Stimulated activated CD4-positive, alpha-beta T cell treated with anti-CD3 and anti-CD28 coated beads, Interleukin-1b, Interleukin-23, amount 100 ng/mL, for 1 hour (primary cell): ENCODE data around the gene FOXO3.

Experiments
- DNase-seq, 2 donors: peaks; one replicate each; pipeline ENCODE4 v3.0.0-alpha.2; 2020; ENCODE audit warnings: low read depth in 2 of 2

FOXO3 gene

DNA sequence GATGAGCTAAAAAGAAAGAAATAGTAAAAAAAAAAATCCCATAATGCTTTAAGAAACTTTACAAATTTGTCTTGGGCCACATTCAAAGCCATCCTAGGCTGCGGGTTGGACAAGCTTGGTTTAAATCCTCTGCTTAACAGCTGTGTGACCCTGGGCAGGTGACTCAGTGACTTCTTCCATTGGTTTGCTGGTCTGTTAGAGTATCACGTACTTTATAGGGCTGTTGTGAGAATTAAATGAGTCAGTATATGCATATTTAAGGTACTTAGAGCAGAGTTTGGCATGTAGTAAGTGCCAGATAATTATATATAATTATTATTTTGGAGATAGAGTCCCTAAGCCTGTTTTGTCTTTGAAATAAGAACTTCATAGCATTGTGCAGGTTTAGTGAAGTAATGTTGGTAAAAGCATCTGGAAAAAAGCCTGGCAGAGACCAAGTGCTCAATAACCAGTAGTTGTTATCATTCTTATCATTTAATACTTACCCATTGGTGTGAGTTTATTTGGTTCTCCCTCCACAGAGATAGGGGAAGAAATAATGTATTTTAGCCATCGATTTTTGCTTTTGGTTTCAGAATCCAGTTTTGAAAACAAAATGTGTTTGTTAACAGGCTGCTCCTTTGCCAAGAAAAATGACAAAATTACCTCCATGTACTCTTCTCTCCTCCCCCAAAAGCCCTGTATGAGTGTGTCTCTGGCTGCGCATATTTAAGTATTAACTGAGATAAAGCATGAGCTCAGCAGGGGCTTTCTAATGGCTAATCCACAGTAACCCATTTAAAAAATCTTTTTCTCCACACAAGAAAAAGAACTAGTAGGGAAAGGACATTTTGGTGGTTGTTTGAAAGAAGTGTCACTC is 67.2 kb downstream of the FOXO3 start:
- no peak for DNase-seq

GRCh38 chr6:108630050-108630714 is 69.5 kb downstream of the FOXO3 start:
- no peak for DNase-seq

DNA sequence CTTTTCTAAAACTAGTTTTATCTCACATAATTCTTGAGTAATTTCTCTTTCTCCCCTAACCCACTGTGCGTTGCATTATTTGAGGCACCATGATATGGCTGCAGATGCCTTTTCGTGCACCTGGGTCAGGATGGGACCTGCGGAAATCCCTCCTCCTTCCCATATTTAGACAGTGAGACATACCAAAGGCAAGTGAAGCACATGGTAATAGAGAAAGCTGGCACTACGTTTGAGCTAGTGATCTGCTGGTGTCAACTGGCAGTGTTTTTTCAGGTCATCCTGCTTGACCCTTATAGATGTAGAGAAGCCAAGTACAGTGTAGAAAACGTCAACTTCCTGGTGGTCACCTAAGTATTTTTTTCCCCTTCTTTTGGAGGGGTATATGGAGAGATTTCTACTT is 71.7 kb downstream of the FOXO3 start:
- no peak for DNase-seq

GRCh38 chr6:108633436-108633835 is 72.7 kb downstream of the FOXO3 start:
- no peak for DNase-seq

DNA sequence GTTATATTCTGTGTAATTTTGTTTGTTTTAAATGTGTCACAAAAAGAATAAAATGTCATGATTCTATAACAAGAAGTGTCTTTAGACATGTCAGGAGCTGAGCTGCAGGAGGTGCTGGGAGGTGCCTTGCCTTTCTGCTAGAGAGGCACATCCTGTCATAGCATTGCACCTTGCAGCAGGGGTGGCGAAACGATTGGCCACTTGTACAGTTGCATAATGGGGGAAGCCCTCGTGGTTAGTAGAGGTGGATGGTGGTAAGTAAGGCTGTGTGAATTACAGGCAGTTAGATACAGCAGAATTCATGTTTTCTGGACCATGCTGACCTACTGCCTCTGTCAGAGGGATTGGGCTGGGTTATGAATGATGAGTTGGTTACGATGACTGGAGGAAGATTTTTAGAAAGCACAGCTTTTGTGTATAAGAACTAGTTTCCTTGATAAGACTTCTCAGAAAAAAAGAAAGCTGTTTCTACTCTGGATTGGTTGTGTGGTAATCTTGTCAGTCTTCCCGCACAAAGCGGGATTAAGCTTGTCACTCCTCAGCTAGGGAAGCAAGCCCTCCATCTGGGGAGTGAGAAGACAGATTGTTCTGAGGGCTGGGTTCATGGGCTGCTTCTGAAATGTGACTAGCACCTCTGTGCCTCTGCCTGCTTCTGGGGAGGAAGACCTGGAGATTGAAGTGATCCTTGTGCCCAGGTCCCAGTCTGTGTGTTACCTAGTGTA is 74.9 kb downstream of the FOXO3 start:
- DNase-seq: no peak

GRCh38 chr6:108637963-108638362 is 77.2 kb downstream of the FOXO3 start:
- DNase-seq: no peak

GRCh38 chr6:108638993-108639392 is 78.3 kb downstream of the FOXO3 start:
- no peak for DNase-seq

DNA sequence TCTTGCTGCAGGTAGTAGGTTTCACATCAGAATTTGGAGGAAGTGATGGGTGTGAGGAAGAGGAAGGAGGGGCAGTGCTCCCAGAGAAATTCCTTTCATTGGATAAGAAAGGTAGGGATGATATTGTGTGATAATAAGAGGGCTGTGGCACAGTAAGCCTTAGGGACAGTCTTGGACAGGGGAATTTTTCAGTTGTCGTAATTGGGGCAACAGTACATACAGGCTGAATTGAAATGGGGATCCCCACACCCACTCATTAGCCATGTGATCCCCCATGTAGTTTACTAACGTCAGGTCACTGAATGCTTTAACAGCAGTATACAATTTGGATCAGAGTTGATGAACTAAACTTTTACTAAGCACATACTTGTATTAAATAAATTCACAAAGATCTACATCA is 79.4 kb downstream of the FOXO3 start:
- DNase-seq: no peak

DNA sequence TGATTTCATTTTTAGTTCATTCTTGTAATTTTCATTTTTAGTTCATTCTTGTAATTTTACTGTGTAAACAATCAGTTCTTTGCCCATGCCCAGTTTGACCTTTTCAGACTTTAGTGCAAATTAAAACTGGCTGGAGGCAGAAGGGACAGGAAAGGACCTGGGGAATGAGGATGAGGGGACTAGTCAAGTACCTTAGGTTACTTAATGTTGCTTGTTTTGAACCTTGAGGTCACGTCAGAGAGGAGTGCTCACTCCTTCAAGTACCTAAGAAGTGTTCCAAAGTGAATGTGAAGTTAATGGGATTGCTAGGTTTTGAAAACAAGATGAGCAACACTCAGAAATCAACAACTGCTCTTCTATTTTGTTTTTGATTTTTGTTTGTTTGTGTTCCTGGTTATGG is 82.5 kb downstream of the FOXO3 start:
- DNase-seq: no peak

DNA sequence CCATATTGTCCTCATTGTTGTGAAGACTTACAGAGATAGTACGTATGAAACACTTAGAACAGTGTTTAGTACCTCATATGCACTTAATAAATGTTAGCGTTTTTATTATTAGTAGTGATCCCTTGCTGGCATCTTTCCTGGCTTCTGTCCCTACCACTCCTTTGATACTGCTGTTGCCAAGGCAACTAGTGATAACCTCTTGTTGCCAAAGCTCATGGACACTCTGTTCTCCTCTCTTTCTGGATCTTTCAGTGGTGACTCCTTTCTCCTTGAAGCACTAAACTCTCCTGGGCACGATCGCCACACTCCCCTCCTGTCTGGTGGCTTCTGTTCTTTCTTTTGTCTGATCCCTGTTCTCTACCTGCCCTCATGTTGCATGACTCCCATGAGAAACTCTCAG is 83.5 kb downstream of the FOXO3 start:
- DNase-seq: no peak

DNA sequence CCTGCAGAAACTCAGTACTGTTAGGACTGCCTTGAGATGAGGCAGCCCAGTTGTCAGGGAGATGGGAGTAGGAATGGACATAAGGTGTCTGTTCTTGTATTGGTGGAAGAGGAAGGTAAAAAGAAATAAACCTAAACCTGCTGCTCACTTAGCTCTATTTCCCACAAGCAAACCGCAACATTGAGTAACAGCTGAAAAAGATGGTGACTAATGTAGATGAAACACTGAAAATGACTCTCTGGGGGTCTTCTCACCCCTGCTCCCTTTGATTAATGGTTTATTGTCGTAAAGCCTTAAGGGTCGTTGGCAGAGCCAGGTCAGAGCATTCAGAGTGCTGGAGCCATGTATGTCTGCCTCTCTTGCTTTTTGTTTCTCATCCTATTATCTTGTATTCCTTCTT is 87.5 kb downstream of the FOXO3 start:
- DNase-seq: no peak

GRCh38 chr6:108650325-108650724 is 89.6 kb downstream of the FOXO3 start:
- DNase-seq: no peak

DNA sequence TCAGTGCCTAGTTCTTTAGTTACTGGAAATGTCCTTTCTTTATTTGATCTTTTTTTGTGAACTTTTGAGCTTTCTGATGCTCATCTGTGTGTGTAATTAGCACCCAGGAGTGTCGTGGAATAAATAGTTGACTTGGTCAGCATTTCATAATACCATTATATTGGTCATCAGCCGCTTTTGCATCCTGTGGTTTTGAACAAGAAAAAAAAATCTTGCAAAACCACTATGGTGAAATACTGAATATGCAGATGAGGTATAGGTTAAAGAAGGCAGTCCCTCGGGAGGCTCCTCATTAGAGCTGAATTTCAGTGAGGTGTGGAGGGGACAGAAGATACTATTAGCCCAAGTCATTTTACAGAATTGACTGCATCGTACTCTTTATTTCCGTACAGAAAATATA is 90.1 kb downstream of the FOXO3 start:
- no peak for DNase-seq

DNA sequence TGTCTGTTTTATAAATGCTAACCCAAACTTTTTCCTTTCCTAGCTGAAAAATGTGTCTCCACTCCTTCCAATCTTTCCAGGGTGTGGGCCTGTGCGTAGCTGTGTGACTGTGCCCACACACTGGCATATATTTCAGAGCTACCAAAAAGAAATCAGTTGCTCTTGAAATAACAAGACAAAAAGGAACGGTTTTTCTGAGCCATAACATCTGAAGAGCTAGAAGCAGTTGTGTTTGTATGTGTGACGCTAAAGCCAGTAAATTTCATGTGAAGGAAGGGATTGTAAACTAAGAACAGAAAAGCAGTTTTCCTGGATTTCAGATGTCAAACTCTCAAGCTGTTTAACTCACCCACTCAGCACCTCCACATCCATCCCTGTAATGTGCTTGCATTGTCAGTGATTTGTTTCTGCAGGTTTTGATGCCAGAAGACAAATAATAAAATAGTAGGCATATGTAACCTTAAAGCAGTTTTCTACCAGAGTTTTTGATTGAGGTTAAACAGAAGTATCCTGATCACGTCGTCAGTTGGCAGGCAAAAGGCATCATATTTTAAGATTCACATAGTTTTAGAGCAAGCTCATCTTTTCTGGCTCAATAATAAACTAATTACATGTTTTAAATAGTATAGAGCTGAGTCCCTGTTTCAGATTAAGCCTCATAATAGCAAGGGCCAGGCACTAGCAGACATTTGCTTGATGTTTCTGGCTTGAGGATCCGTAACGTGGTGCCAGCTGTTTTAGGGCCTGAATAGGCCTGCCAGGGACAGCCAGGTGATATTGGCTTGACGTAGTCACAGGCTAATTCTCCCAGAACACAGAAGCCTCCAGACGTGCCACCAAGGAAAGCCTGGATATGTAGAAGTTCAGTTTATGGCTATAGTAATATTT is 90.9 kb downstream of the FOXO3 start:
- DNase-seq: no peak

GRCh38 chr6:108652375-108652774 is 91.7 kb downstream of the FOXO3 start:
- DNase-seq: no peak

- no peak for DNase-seq
Measured at GRCh38 chr6:108653949-108654348, 93.2 kb downstream of the FOXO3 start.

DNA sequence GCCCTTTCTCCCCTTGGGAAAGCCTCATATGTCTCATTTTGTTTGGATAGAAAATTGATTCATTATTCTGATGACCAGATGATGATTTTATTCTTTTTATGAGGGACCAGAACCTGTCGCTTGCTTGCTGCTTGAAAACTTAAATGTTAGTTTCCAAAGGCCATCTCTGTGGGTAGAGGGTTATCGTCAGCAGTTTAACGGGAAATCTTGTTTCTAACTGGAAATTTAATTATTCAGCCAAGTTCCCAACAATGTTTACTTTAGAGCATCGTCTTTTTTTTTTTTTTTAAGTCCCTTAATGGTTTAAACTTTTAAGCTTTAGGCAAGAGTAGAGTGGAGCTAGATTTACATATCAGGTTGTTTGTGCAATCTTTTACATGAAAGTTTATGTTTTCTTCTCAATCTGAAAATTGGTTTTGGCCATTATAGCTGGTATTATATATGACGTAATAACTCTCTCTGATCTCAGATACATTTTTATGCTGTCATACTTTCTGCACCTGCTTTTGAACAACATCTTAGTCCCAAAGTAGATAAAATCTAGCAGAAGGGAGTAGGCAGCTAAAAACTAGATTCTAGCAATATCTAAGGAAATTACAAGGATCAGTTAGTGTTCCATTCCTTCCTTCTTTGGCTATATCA is 93.9 kb downstream of the FOXO3 start:
- DNase-seq: no peak

DNA sequence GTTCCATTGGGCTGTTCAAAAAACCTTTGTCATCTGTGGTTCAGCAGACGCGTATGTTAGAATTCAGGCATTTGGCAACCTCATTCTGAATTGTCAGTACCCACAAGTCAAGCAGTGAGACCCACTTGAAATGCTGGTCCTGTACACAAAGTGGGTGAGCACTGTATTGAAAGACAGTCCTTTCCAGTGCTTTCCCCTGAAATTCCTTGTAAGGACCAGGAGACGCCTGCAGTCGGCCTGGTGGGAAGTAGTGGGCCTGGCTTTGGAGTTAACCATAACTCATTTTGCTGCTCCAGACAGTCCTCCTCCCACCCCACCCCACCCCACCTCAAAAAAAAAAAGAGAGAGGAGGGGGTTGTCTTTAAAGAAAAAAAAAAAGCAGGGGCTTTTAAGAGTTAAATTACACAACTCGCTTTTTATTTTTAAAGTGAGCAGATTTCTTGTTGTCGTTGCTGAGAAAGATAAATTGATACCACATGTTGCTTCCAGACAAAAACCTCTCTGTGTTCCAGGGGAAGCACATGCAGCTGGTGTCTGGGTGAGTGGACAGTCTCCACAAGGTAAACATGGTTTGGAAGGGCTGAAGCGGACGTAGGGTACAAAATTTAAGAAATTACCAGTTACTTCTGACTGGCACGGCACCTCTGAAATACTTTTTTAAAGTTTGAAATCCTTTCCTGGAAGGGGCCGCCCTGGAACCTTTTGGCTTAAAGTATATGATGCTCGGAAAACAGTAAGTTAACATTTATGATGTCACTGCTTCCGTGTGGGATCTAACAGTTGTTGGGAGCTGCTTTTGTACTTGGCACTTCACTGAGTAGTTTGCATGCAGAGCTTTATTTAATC is 95.3 kb downstream of the FOXO3 start:
- DNase-seq: no peak

DNA sequence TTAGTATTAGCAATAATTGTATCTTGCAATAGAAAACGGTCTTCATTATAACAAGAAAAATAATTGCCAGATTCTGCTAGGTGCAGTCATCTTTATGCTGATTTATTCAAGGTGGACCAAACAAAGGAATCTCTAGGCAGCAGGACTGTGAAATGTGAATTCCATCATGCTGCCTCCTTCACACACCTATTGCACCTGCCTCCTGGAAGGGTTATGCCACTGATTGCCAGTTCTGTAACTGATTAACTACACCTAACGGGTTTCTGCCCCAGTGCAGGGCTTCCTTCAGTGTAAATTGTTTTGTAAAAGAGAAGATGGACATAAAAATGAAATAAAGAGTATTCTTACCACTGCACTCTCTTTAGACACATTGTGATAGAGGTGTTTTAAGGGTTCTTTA is 96.1 kb downstream of the FOXO3 start:
- no peak for DNase-seq

- no peak for DNase-seq
Measured at GRCh38 chr6:108658174-108658573, 97.5 kb downstream of the FOXO3 start.
